Activated naive CD4-positive, alpha-beta T cell treated with Interleukin-2 at 50 U/mL for 16 hours (primary cell): ENCODE measurements around the gene TIMM22.

ENCODE experiments used
- DNase-seq: peaks from one replicate; pipeline ENCODE4 v3.0.0-alpha.2; 2020

The TIMM22 gene

DNA sequence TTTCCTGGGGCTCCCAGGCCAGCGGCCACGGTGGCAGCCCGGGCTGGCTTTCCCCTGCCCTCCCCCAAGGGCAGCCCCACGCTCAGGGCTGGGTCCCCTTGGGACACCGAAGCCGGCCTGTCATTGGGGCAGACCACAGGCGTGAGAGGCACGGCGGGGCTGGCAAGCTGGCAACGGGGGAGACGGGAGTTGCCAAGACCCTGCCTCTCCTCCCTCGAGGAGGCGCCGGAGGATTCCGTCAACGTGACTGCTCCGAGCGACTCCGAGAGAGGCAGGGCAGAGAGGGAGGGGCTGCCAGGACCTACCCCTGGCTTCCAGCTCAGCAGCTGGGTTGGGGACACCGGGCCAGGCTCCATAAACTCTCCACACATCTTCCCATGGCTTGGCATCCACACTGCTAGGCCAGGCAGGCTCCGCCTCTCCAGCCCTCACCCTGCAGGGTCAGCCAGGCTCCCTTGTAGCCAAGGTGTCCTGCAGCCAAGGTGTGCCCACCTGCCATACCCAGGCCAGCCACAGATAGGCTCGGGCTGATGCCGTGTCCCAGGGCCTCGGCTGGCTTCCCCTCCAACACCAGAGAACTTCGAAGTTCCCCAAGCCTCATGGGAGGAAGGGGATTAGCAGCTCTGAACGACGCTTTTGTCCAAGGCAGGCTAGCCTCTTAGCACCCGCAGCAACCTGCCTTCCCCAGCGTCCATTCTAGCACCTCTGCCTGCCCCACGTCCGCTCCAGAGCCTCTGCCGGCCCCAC, 25.5 kb downstream of the TIMM22 start:
- DNase-seq: no peak

- no peak for DNase-seq
These were observed 27.1 kb downstream of the TIMM22 start for GRCh38 chr17:1024076-1024475.

- no peak for DNase-seq
These were observed 29.0 kb downstream of the TIMM22 start for GRCh38 chr17:1025733-1026598.

DNA sequence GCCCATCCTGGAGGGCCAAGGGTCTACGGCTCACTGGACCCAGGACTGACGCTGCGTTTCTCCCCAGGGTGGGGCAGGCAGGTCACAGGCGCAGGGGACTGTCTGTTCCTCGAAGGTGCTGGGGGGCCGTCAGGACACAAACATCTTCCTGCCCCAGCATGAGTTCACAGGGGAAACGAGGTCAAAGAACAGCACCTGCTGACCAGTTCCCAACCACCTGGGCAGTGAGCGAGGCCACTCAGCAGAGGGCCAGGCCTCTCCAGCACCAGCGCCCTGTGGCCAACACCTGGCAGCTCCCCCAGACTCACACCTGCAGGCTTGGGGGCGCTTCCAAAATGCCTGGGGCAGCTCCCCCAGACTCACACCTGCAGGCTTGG, 29.7 kb downstream of the TIMM22 start:
- no peak for DNase-seq

DNA sequence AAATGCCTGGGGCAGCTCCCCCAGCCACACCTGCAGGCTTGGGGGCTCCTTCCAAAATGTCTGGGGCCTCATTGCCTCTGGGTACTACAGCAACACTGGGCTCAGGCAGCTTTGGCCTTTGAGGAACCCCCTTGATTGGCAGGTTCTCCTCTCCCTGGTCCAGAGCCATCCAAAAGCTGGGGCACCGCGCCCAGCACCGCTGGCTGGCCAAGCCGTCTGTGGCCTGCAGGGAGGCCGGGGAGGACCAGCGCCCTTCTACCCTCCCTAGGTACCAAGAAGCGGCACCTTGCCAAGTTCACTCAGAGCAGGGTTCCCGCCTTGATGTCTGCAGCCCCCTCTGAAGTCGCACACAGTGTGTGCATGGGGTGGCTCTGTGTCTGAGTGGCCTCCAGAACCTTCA, 30.1 kb downstream of the TIMM22 start:
- DNase-seq: no peak

- no peak for DNase-seq
These were observed 32.4 kb downstream of the TIMM22 start for GRCh38 chr17:1029196-1029921.

DNA sequence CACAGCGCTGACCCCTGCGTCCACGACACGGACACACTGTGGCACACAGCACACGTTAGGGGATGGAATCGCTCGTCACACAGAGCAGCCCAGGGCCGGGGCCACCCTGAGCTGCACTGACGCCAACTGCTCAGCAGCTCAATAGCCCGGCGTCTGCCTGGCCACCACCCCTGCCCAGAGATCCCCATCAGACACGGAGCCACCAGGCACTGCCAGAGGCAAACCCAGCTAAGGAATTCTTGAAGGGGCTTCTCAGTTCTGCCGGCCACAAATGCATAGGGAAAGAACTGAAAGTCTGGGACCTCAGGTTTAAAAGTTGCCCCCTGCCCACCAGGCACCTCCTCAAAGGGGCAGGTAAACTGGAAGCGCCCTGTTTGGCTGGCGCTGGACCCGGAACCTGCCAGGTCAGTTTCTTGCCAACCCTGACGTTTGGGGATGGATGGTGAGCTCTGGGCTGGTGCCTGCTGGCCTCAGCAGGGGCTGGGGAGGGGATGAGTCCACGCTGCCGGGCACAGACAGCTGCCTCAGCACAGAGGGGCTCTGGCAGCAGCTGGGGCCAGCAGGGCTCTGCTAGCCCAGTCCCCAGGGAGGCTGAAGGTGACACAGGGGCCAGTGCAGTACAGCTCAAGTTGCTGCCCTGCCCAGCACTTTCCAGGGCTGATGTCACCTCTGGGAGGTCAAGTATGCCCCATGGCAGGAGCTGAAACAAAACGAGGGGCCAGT, 33.2 kb downstream of the TIMM22 start:
- DNase-seq: no peak

DNA sequence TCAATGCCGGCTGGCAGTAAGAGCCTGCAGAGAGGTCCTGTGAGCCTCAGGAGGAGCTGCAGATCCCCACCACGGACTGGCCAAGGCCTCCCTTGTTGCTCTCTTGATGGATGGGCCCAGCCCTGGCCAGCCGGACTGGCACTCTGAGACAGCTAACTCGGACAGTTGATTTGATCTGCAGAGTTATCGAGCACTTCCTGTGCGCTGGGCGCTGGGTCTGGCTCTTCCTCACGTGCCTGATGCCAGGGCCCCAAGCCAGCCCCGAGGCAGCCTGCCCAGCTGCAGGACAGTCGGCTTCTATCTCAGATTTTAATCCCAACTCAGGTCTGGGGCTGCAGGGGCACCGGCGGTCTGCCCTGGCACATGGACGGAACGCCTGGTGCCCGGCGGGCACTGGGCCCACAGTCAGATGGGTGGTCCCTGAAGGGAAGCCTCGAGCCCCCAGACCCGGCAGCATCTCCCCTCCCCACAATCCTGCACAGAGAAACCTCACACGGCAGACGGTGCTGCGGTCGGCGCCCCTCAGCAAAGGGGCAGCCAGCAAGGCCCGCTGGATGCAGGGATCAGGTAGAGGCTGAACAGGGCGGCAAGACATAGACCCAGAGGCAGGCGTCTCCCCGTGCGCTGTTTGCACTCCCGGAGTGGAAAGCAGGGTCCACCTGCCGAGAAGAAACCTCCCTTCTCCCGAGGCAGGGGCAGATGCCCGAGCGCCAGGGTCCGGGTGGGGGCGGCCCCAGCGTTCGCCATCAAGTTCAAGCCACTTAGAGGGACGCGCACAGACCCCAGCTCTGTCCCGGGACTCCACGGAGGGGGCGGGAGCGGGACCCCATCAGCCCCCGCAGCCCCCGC, 34.0 kb downstream of the TIMM22 start:
- no peak for DNase-seq

- no peak for DNase-seq
These were observed 34.8 kb downstream of the TIMM22 start for GRCh38 chr17:1031711-1032110.

- DNase-seq: no peak
These were observed 35.5 kb downstream of the TIMM22 start for GRCh38 chr17:1032391-1032790.

- no peak for DNase-seq
These were observed 36.6 kb downstream of the TIMM22 start for GRCh38 chr17:1033503-1033902.

GRCh38 chr17:1034652-1035210, 37.8 kb downstream of the TIMM22 start:
- DNase-seq: no peak

DNA sequence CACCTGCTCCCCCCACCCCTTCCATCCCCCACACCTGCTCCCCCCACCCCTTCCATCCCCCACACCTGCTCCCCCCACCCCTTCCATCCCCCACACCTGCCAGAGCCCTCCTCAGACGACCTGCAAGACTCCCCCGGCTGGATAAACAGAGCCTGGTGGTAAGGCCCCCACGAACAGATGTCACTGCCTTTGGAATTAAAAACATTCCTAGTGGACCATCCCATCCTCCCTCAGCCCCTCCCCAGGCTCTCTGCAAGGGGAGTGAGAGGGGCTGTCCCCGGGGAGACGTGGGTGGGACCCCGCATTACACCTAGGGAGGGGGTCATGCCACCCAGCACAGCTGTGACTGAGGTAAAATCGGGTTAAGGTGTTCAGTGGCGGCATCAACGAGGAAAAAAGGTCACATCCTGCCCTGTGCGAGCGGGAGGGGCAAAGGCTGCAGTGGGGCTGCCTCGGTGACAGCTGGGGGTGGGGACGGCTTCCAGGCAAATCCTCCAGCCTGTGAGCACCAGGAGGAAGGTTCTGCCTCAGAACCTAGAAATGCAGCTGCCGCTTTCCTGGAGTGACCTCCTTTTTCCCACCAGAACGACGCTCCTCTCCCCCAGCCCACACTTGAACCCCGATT, 38.7 kb downstream of the TIMM22 start:
- no peak for DNase-seq

DNA sequence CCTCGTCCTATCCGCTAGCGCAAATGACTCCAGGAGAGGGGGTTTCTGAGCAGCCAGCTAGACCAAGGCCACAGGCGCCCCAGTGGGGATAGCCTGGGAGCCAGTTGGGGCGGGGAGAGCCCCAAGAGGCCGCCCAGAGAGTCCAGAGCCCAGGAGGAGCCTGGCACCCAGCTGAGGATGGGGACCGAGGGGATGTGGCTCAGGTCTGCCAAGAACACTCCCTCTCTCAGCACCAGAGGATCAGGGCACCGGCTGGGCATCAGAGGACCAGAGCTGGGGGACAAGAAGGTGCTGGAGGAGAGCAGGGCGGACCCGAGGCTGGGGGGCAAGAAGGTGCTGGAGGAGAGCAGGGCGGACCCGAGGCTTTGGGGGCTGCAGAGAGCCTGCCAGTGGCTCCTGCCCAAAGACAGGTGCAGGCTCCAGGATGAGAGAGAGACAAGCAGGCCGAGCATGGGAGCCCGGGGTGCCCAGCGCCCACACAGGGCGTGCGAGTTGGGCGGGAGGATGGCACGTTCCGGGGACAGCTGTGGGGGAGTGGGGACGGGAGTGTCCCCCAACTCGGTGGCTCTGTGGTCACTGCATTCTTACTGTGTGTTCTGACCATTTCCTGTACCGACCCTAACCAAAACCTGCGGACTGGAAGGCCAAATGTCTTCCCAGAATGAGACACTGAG, 39.4 kb downstream of the TIMM22 start:
- no peak for DNase-seq

DNA sequence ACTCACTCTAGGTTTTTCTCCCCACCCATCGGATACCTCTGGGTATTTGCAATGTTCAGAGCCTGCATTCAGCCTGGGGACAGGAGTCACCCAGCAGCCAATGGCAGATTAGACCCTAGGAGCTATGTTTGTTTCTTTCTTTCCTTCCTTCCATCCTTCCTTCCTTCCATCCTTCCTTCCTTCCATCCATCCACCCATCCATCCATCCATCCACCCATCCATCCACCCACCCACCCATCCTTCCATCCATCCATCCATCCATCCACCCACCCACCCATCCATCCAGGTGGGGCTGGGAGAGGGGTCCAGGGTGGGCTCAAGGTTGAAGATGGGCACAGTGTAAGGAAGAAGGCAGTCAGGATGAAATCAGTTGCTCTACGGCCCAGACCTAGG, 39.9 kb downstream of the TIMM22 start:
- no peak for DNase-seq

- no peak for DNase-seq
These were observed 40.4 kb downstream of the TIMM22 start for GRCh38 chr17:1037238-1037879.

- no peak for DNase-seq
These were observed 41.7 kb downstream of the TIMM22 start for GRCh38 chr17:1038459-1039122.

- DNase-seq: no peak
These were observed 42.2 kb downstream of the TIMM22 start for GRCh38 chr17:1039123-1039507.

- no peak for DNase-seq
These were observed 42.7 kb downstream of the TIMM22 start for GRCh38 chr17:1039511-1040215.
